Heart left ventricle (tissue), 13 donors: Measurements from ENCODE around the gene INPP4B.

Experiments used
- CTCF ChIP-seq, 12 donors: fragments of 200-600 bp; sonication (generic) in 4 of 12; IDR thresholded peaks; one replicate each; pipeline versions ENCODE4 v1.5.0 to v1.8.0; 2018 to 2022; ENCODE audit warnings: antibody characterized with exemption in 12 of 12, mild to moderate bottlenecking in 5 of 12
- POLR2A ChIP-seq, 2 donors: fragments of 450-650 bp; IDR thresholded peaks; one replicate each; pipeline ENCODE4 v1.6.1; 2017; ENCODE audit warnings: antibody characterized with exemption in 2 of 2, mild to moderate bottlenecking in 2 of 2, moderate library complexity in 2 of 2
- donor health status: ischemic (EF 13 %, LVEDD 7.1; RV severe dilation, severe dysfunction).
- donor health status: DM: no; HTN: yes; CAD: no.
- donor health status: DM: no; HTN: no; CAD: no.
- donor health status: ischemic (EF 25% LVEDD 6.9; RV normal size, moderate dysfunction).
- donor health status: ischemic (EF 25% LVEDD 5.7; RV mildly dilated, moderate dysfunction).
- donor health status: ischemic (EF 35%, LVEDD 5.7; RV mildly dilated, moderate dysfunction).
- donor health status: nonischemic (EF 11% LVEDD 7.7; RV severe dilation, severe dysfunction).
- donor health status: DM: yes; HTN: yes; CAD: no.
- donor health status: PGD.
- donor health status: ischemic (EF 29% LVEDD 5.4; RV normal size, mild dysfunction).
- donor health status: nonischemic (EF 23%, LVEDD 6.1; RV moderate dilation, normal function).

DNA sequence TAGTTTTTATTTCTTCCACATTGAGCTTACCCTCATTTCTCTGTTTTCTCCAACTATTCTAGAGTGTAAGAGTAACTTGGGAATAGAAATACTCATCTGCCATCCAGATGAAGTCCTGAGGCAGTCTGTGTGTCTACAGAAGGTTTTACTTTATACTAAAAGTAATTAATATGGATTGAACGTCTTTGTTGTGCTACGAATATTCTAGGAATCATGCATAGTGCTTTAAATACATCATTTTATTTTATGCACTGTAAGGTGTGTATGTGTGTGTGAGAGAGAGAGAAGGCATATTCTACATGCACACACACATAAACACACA is 305.7 kb downstream of the INPP4B start:
- TF ChIP-seq CTCF (IDR thresholded peaks at IDR 0.05) (no peak), POLR2A (IDR thresholded peaks at IDR 0.05) (no peak)
